Head of caudate nucleus (tissue), 42 donors: ENCODE results near the gene CBFB.

Source experiments
- DNase-seq, 42 donors: peaks; one replicate each; pipeline versions ENCODE4 v3.0.0 to v3.0.0-alpha.2; 2020 to 2021; ENCODE audit warnings: mixed read lengths in 7 of 42
- intact Hi-C: fragments of 100-400 bp; cut with DNase I; formaldehyde crosslinking; loops from one replicate; pipeline ENCODE4 v1.15.0; 2022

The CBFB gene

DNA sequence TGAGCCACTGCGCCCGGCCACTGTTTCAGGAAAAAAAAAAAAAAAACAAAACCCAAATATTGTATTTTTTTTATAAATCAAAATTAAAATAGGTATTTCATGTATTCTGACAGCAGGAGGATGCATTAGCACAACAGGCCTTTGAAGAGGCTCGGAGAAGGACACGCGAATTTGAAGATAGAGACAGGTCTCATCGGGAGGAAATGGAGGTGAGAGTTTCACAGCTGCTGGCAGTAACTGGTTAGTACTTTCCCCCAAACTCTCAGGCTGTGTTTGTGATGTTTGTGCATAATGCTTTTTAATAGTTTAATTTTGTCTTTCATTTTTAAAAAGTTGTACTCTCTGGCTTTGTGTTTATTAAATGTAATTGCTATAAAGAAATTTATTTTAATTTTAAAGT lies 53.2 kb downstream of the CBFB start:
- DNase-seq, result no peak
- intact Hi-C loops, result no loop called here

DNA sequence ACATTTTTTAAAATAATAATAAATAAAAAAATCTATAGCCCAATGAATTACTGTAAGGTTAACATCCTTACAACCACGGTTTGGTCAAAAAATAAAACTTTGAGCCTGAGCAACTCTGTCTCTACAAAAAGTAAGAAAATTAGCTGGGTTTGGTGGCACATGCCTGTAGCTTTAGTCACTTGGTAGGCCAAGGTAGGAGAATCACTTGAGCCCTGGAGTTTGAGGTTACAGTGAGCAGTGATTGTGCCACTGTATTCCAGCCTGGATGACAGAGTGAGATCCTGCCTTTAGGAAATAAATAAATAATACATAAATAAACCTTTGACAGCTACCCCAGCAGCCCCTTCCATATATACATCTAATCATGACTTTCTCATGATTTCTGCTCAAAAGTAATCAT lies 53.9 kb downstream of the CBFB start:
- intact Hi-C loops, result no loop called here
- DNase-seq, result no peak

- intact Hi-C loops, result no loop called here
Measured at GRCh38 chr16:67084345-67085028, 55.5 kb downstream of the CBFB start.

DNA sequence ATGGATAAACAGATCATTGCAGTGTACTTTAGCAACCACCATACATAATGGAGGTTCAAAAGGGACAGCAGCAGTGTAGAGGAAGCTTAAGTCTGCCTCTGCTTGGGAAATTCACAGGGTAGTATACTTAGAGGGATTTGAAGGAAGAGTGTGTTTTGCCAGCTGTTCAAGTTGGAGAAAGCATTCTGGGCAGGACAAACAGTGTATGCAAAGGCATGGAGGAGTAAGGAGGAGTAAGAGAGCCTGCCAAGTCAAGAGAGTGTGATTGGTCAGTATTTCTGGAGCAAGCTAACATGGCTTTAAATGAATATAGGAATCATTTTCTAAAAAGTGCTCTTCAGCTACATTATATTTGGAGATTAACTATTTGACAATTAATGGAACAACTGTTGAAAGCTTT lies 57.9 kb downstream of the CBFB start:
- intact Hi-C loops, result no loop called here
- DNase-seq, result no peak

More at GRCh38 chr16:67084345-67085028, 55.5 kb downstream of the CBFB start:
- no peak for DNase-seq

DNA sequence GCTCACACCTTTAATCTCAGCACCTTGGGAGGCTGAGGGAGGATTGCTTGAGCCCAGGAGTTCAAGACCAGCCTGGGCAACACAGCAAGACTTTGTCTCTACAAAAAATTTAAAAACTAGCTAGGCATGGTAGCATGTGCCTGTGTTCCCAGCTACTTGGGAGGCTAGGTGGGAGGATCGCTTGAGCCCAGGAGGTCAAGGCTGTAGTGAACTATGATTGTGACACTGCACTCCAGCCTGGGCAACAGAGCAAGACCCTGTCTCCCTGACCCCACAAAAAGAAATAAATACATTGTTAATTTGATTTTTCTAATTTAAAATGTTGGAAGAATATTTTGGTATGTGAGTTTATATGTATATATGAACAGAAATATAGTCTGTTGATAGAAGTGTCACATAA lies 58.3 kb downstream of the CBFB start:
- intact Hi-C loops, result no loop called here
- DNase-seq, result no peak

- intact Hi-C loops, result no loop called here
- no peak for DNase-seq
Measured at GRCh38 chr16:67087803-67088202, 58.9 kb downstream of the CBFB start.

DNA sequence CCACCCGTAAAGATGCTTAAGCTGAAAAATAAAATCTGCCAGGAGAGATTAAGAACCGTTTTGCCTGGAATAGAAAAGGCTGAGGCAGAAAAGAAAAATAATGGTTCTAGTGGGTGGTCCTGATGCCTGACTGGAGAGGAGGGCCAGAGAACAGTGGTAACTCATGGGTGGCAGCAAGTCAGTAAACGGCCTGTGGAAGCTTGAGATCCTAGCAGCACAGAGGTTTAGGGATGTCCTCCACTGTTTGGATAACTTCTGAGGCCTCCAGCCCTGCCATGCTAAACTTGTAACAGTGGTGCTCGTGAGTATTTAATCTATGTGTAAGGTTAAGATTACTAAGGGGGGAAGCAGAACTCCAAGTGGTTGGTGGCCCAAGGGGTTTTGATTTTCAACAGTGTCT lies 59.6 kb downstream of the CBFB start:
- intact Hi-C loops, result no loop called here
- DNase-seq, result no peak

DNA sequence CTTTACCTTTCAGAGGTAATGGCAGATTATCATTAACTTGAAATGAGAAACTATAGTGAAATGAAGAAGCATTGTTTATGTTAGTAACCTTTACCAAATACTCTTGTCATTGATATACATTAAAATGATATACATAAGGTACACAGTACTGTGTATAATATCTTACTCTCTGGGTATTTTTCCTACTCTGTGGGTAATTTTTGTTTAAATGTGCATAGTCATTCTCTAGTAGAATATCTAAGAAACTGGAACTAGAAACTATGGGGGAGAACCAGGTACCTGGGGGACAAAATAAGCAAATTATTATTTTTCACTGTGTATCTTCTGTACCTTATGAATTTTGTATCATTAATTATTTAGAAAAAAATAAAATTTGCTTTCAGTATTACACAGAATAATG lies 60.2 kb downstream of the CBFB start:
- DNase-seq, result no peak
- intact Hi-C loops, result no loop called here

GRCh38 chr16:67091906-67092566 lies 63.1 kb downstream of the CBFB start:
- intact Hi-C loops, result no loop called here

GRCh38 chr16:67093098-67093726 lies 64.3 kb downstream of the CBFB start:
- no peak for DNase-seq
- intact Hi-C loops, result no loop called here

More at GRCh38 chr16:67091906-67092566, 63.1 kb downstream of the CBFB start:
- DNase-seq, result no peak

DNA sequence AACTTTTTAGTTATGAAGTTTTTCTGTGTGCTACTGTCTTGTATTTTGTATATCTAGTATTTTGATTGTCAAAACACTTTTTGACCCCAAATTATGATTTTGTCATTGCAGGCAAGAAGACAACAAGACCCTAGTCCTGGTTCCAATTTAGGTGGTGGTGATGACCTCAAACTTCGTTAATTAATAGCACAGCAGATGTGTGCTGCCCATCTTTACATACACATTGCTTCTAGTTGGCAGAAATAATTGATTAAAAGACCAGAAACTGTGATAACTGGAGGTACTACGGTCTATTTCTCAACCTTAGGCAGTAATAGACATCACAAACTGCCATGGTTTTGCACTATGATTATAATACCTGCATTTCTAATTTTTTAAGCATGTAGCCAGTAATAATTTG lies 69.7 kb downstream of the CBFB start:
- DNase-seq, result no peak
- intact Hi-C loops, result no loop called here

DNA sequence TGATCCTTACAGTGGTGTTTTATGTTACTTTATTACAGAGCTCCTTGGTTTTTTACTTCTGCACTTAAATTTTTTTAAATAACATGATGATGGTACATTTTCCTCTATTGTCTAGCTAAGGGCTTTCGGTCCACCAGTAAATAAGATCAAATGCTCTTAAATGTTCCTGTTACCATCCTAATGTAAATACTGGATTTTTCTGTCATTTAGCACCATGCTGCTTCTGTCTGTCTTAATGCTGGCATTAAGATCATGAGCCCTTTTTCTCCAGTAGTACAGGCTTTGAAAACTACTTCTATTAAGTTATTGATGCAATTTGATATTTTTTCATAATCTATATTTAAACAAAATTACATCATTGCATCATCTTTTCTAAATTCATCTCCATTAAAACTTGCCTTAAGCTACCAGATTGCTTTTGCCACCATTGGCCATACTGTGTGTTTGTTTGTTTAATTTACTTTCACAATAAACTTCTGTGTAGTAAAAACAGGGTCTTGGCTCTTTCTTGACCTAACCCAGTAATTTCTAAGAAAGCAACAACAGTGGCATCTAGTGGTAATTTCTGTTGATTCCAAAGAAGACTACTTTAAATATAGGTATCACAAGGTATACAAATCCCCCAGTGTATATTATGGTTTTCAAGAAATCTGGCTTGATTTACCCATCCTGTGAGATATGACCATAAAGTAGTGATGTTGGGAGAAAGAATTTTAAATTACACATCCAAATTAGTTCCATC lies 71.8 kb downstream of the CBFB start:
- DNase-seq, result peak in 1 of 42 donors; percentile 10
- intact Hi-C loops, result loop anchor here (5.0 to 10.0 kb wide), 2 partner anchors 54 to 123 kb away; partner anchors contain the start of genes B3GNT9, FBXL8 and TRADD

DNA sequence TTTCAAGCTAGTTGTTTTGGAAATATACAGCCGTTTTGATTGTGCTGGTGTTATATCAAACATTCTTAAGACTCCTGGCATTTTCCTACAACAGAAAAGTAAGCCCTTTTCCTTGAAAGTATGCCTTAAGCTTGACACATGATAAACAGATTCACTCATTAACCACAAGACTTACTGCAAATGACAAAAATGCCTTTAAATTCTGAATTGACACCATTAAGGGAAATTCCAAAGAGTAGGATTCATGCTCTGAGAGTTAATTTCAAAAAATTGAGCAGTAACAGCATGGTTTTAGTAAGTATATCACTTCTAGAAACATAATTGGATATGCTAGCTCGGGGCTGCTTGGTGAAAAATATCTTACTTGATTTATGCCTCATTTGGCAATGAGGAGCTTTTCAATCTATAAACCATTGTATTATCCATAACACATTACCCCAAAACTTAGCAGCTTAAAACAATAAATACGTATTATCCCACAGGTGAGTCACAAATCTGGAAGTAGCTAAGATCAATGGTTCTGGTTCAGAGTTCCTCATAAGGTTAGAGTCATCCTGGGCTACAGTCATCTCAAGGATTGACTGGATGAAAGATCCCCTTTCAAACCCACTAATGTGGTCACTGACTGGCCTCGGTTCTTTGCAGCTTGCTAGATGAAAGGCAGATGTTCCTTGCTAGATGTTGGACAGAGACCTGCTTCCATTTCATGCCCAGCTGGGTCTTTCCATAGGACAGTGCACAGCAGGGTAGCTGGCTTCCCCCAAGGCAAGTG lies 72.5 kb downstream of the CBFB start:
- DNase-seq, result peak in 1 of 42 donors; percentile 21
- intact Hi-C loops, result loop anchor here (5.0 to 10.0 kb wide), 2 partner anchors 53 to 124 kb away; partner anchors contain the start of genes B3GNT9, FBXL8 and TRADD

DNA sequence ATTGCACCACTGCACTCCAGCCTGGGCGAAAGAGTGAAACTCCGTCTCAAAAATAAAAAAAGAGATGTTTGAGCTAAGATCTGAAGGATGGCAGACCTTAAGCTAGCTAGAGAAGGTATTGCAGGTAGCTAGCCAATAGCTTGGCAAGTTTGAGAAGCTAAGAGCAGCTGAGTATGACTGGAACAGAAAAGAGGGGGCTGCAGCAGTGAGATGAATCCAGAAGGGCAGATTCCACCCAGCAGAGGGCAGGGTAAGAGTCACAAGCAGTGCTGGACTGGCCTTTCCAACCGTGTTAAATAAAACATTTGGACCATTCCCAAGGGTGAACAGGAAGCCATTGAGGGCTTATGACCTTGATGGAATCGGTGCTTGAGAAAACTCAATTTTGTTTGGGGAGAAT lies 75.1 kb downstream of the CBFB start:
- DNase-seq, result peak in 8 of 42 donors; percentile 14 to 55 (median 29)
- intact Hi-C loops, result loop anchor here (5.0 to 10.0 kb wide), 2 partner anchors 51 to 127 kb away; partner anchors contain the start of genes B3GNT9, FBXL8 and TRADD

DNA sequence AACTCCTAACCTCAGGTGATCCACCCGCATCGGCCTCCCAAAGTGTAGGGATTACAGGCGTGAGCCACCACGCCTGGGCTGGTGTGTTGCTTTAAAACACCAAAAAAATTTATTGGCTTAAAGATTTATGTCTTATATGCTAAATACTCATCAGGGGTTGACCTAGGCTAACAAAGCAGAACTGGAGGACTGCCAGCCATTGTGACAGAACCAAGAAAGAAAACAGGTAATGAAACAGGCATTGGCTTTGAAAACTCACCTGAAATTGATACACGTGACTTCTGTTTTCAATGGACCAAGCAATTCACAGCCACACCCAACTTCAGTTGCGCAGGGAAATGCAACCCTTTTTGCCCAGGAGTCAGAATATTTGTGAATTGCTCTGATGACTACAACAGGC lies 75.9 kb downstream of the CBFB start:
- DNase-seq, result peak in 1 of 42 donors; percentile 27
- intact Hi-C loops, result loop anchor here (5.0 to 10.0 kb wide), 2 partner anchors 50 to 128 kb away; partner anchors contain the start of genes B3GNT9, FBXL8 and TRADD

GRCh38 chr16:67105246-67105645 lies 76.3 kb downstream of the CBFB start:
- intact Hi-C loops, result loop anchor here (10.0 kb wide), 1 partner anchor 50 kb away; the partner anchor contains the start of genes B3GNT9, FBXL8 and TRADD
- DNase-seq, result no peak

- intact Hi-C loops, result loop anchor here (10.0 kb wide), 1 partner anchor 49 kb away; the partner anchor contains the start of genes B3GNT9, FBXL8 and TRADD
Measured at GRCh38 chr16:67105881-67106280, 76.9 kb downstream of the CBFB start.

DNA sequence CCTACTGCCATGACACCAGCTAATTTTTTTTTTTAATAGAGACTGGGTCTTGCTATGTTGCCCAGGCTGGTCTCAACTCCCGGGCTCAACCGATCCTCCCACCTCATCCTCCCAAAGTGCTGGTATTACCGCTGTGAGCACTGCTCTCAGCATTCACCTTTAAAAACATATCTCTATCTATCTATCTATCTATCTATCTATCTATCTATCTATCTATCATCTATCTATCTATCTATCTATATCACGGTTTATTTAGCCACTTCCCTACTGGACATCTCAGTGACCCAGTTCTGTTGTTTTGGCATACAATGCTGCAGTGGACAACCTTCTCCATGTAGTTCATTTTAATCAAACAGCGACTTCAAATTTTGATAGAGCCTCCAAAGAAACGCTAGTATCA lies 79.5 kb downstream of the CBFB start:
- intact Hi-C loops, result loop anchor here (2.0 to 10.0 kb wide), 2 partner anchors 46 to 80 kb away; partner anchors contain the start of genes B3GNT9, CBFB, FBXL8 and TRADD
- DNase-seq, result no peak

More at GRCh38 chr16:67105881-67106280, 76.9 kb downstream of the CBFB start:
- DNase-seq, result no peak
